Activated CD8-positive, alpha-beta memory T cell treated with anti-CD3 and anti-CD28 coated beads, Interleukin-2, amount 10 ng/mL, durations not matched to agents 7 days and 5 days (primary cell): ENCODE data around the gene CSTF1. TPM values are rescaled to one million over a fixed set of nuclear protein-coding genes. Genes with fewer than 3 reads are reported as not detected.

Experiments
- ATAC-seq: fragments of 150-1000 bp; cut with Tn5 transposase; one replicate; pipeline ENCODE4 v1.10.0; 2021; ENCODE audit warnings: moderate library complexity
- CTCF ChIA-PET: fragments of 350-600 bp; sonication (Branson Sonifier 250); formaldehyde crosslinking; loops from one replicate; lab custom pipeline; 2021; ENCODE audit warnings: antibody characterized with exemption; lab: Charles Lee
- DNase-seq: peaks from one replicate; pipeline ENCODE4 v3.0.0-alpha.2; 2020
- H3K27ac Mint-ChIP-seq: one replicate; pipeline ENCODE4 v1.8.0; 2021; ENCODE audit warnings: mild to moderate bottlenecking, mixed read lengths
- H3K27me3 Mint-ChIP-seq: one replicate; pipeline ENCODE4 v1.8.0; 2021; ENCODE audit warnings: mixed read lengths
- H3K36me3 Mint-ChIP-seq: one replicate; pipeline ENCODE4 v1.8.0; 2021; ENCODE audit warnings: mild to moderate bottlenecking, mixed read lengths
- H3K4me1 Mint-ChIP-seq: one replicate; pipeline ENCODE4 v1.8.0; 2021; ENCODE audit warnings: mixed read lengths
- H3K4me3 Mint-ChIP-seq: one replicate; pipeline ENCODE4 v1.8.0; 2021; ENCODE audit warnings: mild to moderate bottlenecking, moderate library complexity, mixed read lengths
- H3K9me3 Mint-ChIP-seq: one replicate; pipeline ENCODE4 v1.8.0; 2022; ENCODE audit warnings: low read depth, mixed read lengths
- total RNA-seq, 2 experiments: library from RNA; stranded (reverse); gene quantifications; one replicate each; pipeline ENCODE4 v1.2.3, GENCODE V29; 2021

Gene CSTF1
- 10 to 100 TPM; 60.0 to 82.4 TPM for total RNA-seq

DNA sequence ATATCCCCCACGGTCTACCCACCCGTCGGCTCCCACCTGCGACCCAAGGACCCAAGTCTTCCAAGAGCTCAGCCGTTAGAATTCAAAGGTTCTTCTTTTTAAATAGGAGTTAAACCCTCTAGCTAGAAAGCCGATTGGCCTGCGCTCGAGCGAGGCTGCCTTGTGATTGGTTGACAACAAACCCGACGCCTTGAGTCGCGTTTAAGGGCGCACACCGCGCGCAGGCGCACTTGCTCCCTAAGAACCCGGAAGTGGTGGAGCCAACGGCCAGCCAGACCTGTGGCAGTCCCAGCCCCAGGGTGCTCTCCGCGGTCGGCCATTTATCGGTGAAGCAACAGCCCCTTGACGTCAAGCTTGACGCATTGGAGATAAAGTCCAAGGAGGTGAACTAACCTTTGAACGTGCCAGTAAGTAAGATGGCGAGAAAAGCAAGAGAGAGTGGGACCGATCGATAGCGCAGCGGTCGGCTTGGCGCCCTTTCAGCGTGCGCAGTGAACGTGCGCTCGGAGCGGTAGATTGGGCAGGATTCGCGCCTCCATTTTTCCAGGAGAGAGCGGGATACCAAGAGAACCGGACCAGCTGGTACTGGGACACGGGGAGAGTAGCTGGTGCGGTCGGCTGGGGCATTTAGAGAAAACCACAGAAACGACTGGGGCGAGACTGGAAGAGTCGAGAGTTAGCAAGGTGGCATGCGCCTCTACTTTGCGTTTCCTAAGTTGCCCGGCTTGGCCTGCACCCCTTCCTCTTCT, at the start of gene CSTF1, which contains the start of gene AURKA:
TSS of gene CSTF1 (plus strand) at position 514 of the 749 bp plus-strand sequence. CDS start 2,908 bp downstream, outside the sequence.
TSS of gene AURKA (minus strand) at position 84 of the 749 bp plus-strand sequence. CDS start 4,018 bp downstream, outside the sequence.
- no peak within 1 kb of the TSS for H3K4me3 Mint-ChIP-seq
- ATAC-seq (peak; percentile 90), DNase-seq (peak; percentile 99)
- no peaks in the 10 kb centered on the region for H3K27me3 Mint-ChIP-seq
- CTCF ChIA-PET = interaction anchor here (1.1 to 2.1 kb wide), 7 partner anchors 20 to 76 kb away, joined by 3 to 16 read pairs (median 5); partner anchors contain the start of genes CASS4 and RTF2
- H3K9me3 Mint-ChIP-seq = no peaks in the 10 kb centered on the region
- peaks cover 60% of the 10 kb centered on the region for H3K4me1 Mint-ChIP-seq
- peaks cover 62% of the 10 kb centered on the region for H3K36me3 Mint-ChIP-seq
- H3K27ac Mint-ChIP-seq = no peak within 1 kb of the TSS

DNA sequence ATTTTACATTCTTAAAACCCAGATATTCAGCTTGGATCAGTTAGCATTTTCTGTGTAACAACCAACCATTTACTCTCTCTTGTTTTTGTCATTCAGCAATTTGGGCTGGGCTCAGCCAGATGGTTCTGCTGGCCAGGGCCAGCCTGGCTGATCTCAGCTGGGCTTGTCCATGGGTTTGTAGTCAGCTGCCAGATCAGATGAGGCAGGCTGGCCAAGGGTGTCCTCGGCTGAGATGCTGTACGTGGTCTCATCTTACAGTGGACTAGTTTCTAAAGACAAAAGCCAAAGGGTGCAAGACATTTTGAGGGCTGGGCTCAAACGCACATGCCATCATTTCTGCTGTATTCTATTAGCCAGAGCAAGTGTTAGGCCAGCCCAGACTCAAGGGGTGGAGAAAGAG, 49.7 kb upstream of the CSTF1 start:
- peaks cover 2% of the 10 kb centered on the region for H3K4me1 Mint-ChIP-seq
- ATAC-seq (no peak), DNase-seq (no peak)
- no peaks in the 10 kb centered on the region for H3K36me3 Mint-ChIP-seq
- peaks cover 57% of the 10 kb centered on the region for H3K27me3 Mint-ChIP-seq
- H3K9me3 Mint-ChIP-seq = no peaks in the 10 kb centered on the region
- CTCF ChIA-PET = interaction anchor here (1.3 to 3.2 kb wide), 2 partner anchors 94 to 173 kb away, joined by 4 to 13 read pairs; partner anchors contain the start of gene MC3R
- no peak overlapping the region for H3K27ac Mint-ChIP-seq
- no peak overlapping the region for H3K4me3 Mint-ChIP-seq

GRCh38 chr20:56343861-56344381, 48.5 kb upstream of the CSTF1 start:
- H3K27me3 Mint-ChIP-seq = peaks cover 67% of the 10 kb centered on the region
- H3K9me3 Mint-ChIP-seq = no peaks in the 10 kb centered on the region
- CTCF ChIA-PET = interaction anchor here (1.1 to 3.2 kb wide), 5 partner anchors 84 to 172 kb away, joined by 3 to 13 read pairs (median 4); partner anchors contain the start of gene MC3R
- DNase-seq (peak; percentile 55), ATAC-seq (peak; percentile 76)
- no peak overlapping the region for H3K4me3 Mint-ChIP-seq
- H3K36me3 Mint-ChIP-seq = no peaks in the 10 kb centered on the region
- H3K27ac Mint-ChIP-seq = no peak overlapping the region
- H3K4me1 Mint-ChIP-seq = peaks cover 2% of the 10 kb centered on the region

DNA sequence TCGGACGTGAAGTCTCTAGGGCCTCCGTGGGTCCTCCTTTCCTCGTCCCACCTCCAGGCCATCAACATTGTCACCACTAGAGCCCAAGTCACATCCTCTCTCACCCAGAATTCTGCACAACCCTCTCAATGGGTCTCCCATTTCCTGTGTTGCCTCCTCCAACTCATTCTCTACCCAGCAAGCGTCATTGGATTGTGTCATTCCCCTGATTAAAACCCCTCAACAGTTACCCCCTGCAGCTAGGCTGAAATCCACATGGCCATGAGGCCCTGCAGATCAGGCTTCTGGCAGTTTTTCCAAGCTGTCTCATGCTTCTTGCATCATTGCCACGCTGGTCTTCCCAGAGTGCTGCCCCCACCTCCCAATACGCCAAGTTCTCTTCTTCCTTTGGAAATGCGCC, 46.5 kb upstream of the CSTF1 start:
- ATAC-seq (no peak), DNase-seq (no peak)
- Mint-ChIP-seq H3K27ac (no peak overlapping the region), H3K27me3 (peaks cover 55% of the 10 kb centered on the region), H3K36me3 (no peaks in the 10 kb centered on the region), H3K4me3 (no peak overlapping the region), H3K4me1 (peaks cover 2% of the 10 kb centered on the region), H3K9me3 (no peaks in the 10 kb centered on the region)
- CTCF ChIA-PET = no interaction called here

GRCh38 chr20:56347628-56348304, 44.7 kb upstream of the CSTF1 start:
- CTCF ChIA-PET = no interaction called here

GRCh38 chr20:56348305-56348693, 44.1 kb upstream of the CSTF1 start:
- H3K4me3 Mint-ChIP-seq = no peak overlapping the region
- H3K4me1 Mint-ChIP-seq = peaks cover 2% of the 10 kb centered on the region
- no peak overlapping the region for H3K27ac Mint-ChIP-seq
- CTCF ChIA-PET = no interaction called here
- H3K36me3 Mint-ChIP-seq = no peaks in the 10 kb centered on the region
- H3K27me3 Mint-ChIP-seq = peaks cover 40% of the 10 kb centered on the region
- no peak for ATAC-seq
- H3K9me3 Mint-ChIP-seq = no peaks in the 10 kb centered on the region
- no peak for DNase-seq

More at GRCh38 chr20:56347628-56348304, 44.7 kb upstream of the CSTF1 start:
- H3K4me1 Mint-ChIP-seq = peaks cover 2% of the 10 kb centered on the region
- ATAC-seq = no peak
- peaks cover 44% of the 10 kb centered on the region for H3K27me3 Mint-ChIP-seq
- H3K36me3 Mint-ChIP-seq = no peaks in the 10 kb centered on the region
- no peak overlapping the region for H3K27ac Mint-ChIP-seq
- H3K4me3 Mint-ChIP-seq = no peak overlapping the region
- H3K9me3 Mint-ChIP-seq = no peaks in the 10 kb centered on the region
- DNase-seq = no peak

GRCh38 chr20:56348746-56349145, 43.7 kb upstream of the CSTF1 start:
- peaks cover 38% of the 10 kb centered on the region for H3K27me3 Mint-ChIP-seq
- no peaks in the 10 kb centered on the region for H3K9me3 Mint-ChIP-seq
- CTCF ChIA-PET = no interaction called here
- DNase-seq (no peak), ATAC-seq (no peak)
- no peaks in the 10 kb centered on the region for H3K36me3 Mint-ChIP-seq
- no peak overlapping the region for H3K4me3 Mint-ChIP-seq
- H3K4me1 Mint-ChIP-seq = peaks cover 2% of the 10 kb centered on the region
- H3K27ac Mint-ChIP-seq = no peak overlapping the region

GRCh38 chr20:56350842-56351241, 41.6 kb upstream of the CSTF1 start:
- peaks cover 24% of the 10 kb centered on the region for H3K27me3 Mint-ChIP-seq
- no peak overlapping the region for H3K4me3 Mint-ChIP-seq
- CTCF ChIA-PET = no interaction called here
- H3K4me1 Mint-ChIP-seq = no peaks in the 10 kb centered on the region
- DNase-seq = no peak
- no peaks in the 10 kb centered on the region for H3K36me3 Mint-ChIP-seq
- no peak overlapping the region for H3K27ac Mint-ChIP-seq
- no peak for ATAC-seq
- no peaks in the 10 kb centered on the region for H3K9me3 Mint-ChIP-seq

- H3K27ac Mint-ChIP-seq = no peak overlapping the region
Observed at GRCh38 chr20:56352345-56353055, 39.9 kb upstream of the CSTF1 start.

GRCh38 chr20:56353356-56353755, 39.1 kb upstream of the CSTF1 start:
- Mint-ChIP-seq H3K9me3 (no peaks in the 10 kb centered on the region), H3K27me3 (peaks cover 16% of the 10 kb centered on the region), H3K4me3 (no peak overlapping the region), H3K4me1 (peaks cover 3% of the 10 kb centered on the region), H3K27ac (no peak overlapping the region), H3K36me3 (no peaks in the 10 kb centered on the region)
- no peak for ATAC-seq
- no peak for DNase-seq
- CTCF ChIA-PET = no interaction called here

More at GRCh38 chr20:56352345-56353055, 39.9 kb upstream of the CSTF1 start:
- Mint-ChIP-seq H3K27me3 (peaks cover 21% of the 10 kb centered on the region), H3K4me3 (no peak overlapping the region), H3K9me3 (no peaks in the 10 kb centered on the region), H3K36me3 (no peaks in the 10 kb centered on the region), H3K4me1 (no peaks in the 10 kb centered on the region)
- DNase-seq (no peak), ATAC-seq (no peak)
- CTCF ChIA-PET = no interaction called here

DNA sequence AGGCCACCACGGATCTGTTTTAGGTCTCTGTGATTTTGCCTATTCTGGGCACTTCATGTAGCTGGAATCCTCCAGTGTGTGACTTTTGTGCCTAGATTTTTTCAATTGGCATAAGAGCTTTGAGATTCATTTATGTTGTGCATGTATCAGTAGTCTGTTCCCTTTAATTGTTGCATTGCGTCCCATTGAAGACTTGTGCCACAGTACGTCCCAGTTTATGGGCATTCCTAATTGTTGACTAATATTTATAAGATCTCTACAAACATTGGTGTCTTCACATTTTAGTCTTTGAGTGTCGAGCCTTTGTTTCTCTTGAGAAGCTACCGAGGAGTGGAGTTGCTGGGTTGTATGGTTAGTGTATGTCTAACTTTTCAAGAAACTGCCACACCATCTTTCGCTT, 34.4 kb upstream of the CSTF1 start:
- H3K27ac Mint-ChIP-seq = no peak overlapping the region
- H3K36me3 Mint-ChIP-seq = no peaks in the 10 kb centered on the region

GRCh38 chr20:56358600-56359211, 33.7 kb upstream of the CSTF1 start, which contains the start of gene FAM210B:
Gene FAM210B (plus strand): TSS chr20:56358974. CDS start chr20:56359006, 32 bp downstream.
- DNase-seq = peak; percentile 86
- H3K27me3 Mint-ChIP-seq = peaks cover 5% of the 10 kb centered on the region
- no peaks in the 10 kb centered on the region for H3K36me3 Mint-ChIP-seq
- H3K4me1 Mint-ChIP-seq = peaks cover 12% of the 10 kb centered on the region
- CTCF ChIA-PET = interaction anchor here (0.7 to 1.2 kb wide), 4 partner anchors 9 to 157 kb away, joined by 3 to 6 read pairs (median 4); partner anchors contain the start of genes AURKA and CSTF1
- no peak within 1 kb of the TSS for H3K27ac Mint-ChIP-seq
- H3K9me3 Mint-ChIP-seq = no peaks in the 10 kb centered on the region
- H3K4me3 Mint-ChIP-seq = peak within 1 kb of the TSS; percentile 77
- ATAC-seq = peak; percentile 100

More for the DNA sequence above, 34.4 kb upstream of the CSTF1 start:
- peaks cover 12% of the 10 kb centered on the region for H3K4me1 Mint-ChIP-seq
- no peaks in the 10 kb centered on the region for H3K9me3 Mint-ChIP-seq
- DNase-seq (no peak), ATAC-seq (no peak)
- peaks cover 9% of the 10 kb centered on the region for H3K27me3 Mint-ChIP-seq
- CTCF ChIA-PET = interaction anchor here (0.7 to 1.2 kb wide), 3 partner anchors 18 to 158 kb away, joined by 3 to 6 read pairs (median 3); partner anchors contain the start of genes AURKA and CSTF1
- peak overlapping the region; percentile 56 for H3K4me3 Mint-ChIP-seq
